ENCODE data around the gene TTC21A. TPM values are rescaled to one million over a fixed set of nuclear protein-coding genes. Genes with fewer than 3 reads are reported as not detected.

TTC21A gene
- total and polyA plus RNA-seq, 11 donors = 0.72 to 4.8 (median 1.9) TPM

GRCh38 chr3:39063143-39063542 lies 44.3 kb upstream of the TTC21A start:
- Histone ChIP-seq H3K4me3 (no peak overlapping the region), H3K27me3 (no peaks in the 10 kb centered on the region), H3K36me3 (peaks cover 0 to 40% (median 32%) of the 10 kb centered on the region in 9 donors), H3K27ac (no peak overlapping the region), H3K4me1 (peaks cover 0 to 9% (median 0%) of the 10 kb centered on the region in 12 donors), H3K9me3 (no peaks in the 10 kb centered on the region)
- no peak for DNase-seq
- intact Hi-C loops (cut with DNase I) = no loop called here
- no peak for TF ChIP-seq POLR2A (IDR thresholded peaks at IDR 0.05)
- TF ChIP-seq CTCF (IDR thresholded peaks at IDR 0.05) = no peak
- 91 to 94% (median 92%) methylated on average over 3 of the region's 3 CpGs for WGBS, 4 donors
- ATAC-seq = no peak

DNA sequence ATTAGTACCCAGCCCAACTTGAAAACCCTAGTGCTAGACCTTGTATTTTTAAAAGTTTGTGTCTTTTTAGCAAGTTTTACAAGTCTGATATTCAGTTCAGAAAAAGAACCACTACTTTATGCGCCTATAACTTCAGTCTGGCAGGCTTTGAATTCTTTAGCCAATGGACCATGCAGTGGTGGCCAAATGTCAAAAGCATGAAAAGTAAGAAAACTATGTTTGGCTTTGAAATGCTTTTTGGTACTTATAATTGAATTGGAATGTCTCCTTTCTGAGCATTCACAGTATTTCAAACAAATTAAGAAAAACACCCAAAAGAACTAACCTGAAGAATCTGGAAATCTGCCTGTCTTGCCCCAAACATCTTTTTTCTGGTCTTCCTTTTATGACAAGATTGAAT lies 42.8 kb upstream of the TTC21A start:
- Histone ChIP-seq H3K9me3 (no peaks in the 10 kb centered on the region), H3K4me1 (peaks cover 0 to 7% (median 0%) of the 10 kb centered on the region in 12 donors), H3K27me3 (no peaks in the 10 kb centered on the region), H3K4me3 (no peak overlapping the region), H3K36me3 (peaks cover 0 to 55% (median 47%) of the 10 kb centered on the region in 9 donors), H3K27ac (no peak overlapping the region)
- ATAC-seq (no peak), DNase-seq (no peak)
- intact Hi-C loops (cut with DNase I) = no loop called here
- TF ChIP-seq CTCF (IDR thresholded peaks at IDR 0.05) (no peak), POLR2A (IDR thresholded peaks at IDR 0.05) (no peak)
- WGBS, 4 donors = 92 to 100% (median 97%) methylated on average over 1 of the region's 1 CpG

DNA sequence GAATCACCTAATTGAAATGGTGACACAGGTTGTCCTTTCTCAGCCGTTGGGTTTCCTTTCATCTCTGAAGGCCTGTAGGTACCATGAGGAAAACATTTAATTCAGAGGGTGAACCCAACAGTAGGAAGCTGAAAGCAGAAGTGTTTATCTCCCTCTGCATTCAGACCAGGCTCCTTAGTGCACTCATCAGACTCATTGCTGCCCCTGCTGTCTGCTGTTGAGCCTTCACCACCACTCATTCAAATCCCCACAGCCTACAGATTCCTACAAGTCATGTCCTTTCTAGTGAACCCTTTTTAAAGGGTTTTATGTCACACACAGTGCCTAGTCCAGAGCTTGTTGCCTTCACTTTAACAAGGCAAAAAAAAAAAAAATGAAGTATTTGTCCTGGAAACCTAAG lies 42.3 kb upstream of the TTC21A start:
- DNase-seq = no peak
- Histone ChIP-seq H3K27me3 (no peaks in the 10 kb centered on the region), H3K4me1 (peaks cover 0 to 7% (median 0%) of the 10 kb centered on the region in 12 donors), H3K27ac (no peak overlapping the region), H3K9me3 (no peaks in the 10 kb centered on the region), H3K36me3 (peaks cover 0 to 61% (median 53%) of the 10 kb centered on the region in 9 donors), H3K4me3 (no peak overlapping the region)
- peak in 2 of 4 donors; percentile 60 to 69 for ATAC-seq
- intact Hi-C loops (cut with DNase I) = no loop called here
- TF ChIP-seq CTCF (IDR thresholded peaks at IDR 0.05) = peak in 7 of 12 donors; percentile 15 to 36 (median 18)
- no peak for TF ChIP-seq POLR2A (IDR thresholded peaks at IDR 0.05)
- WGBS, 4 donors = 23 to 53% (median 26%) methylated on average over 1 of the region's 1 CpG

GRCh38 chr3:39067286-39067685 lies 40.2 kb upstream of the TTC21A start:
- intact Hi-C loops (cut with DNase I) = no loop called here
- Histone ChIP-seq H3K9me3 (no peaks in the 10 kb centered on the region), H3K27ac (no peak overlapping the region), H3K4me3 (no peak overlapping the region), H3K27me3 (no peaks in the 10 kb centered on the region), H3K36me3 (peaks cover 0 to 81% (median 66%) of the 10 kb centered on the region in 9 donors), H3K4me1 (peaks cover 0 to 7% (median 0%) of the 10 kb centered on the region in 12 donors)
- WGBS, 4 donors = 36 to 57% (median 41%) methylated on average over 1 of the region's 1 CpG
- ATAC-seq (no peak), DNase-seq (no peak)
- TF ChIP-seq POLR2A (IDR thresholded peaks at IDR 0.05) = no peak
- TF ChIP-seq CTCF (IDR thresholded peaks at IDR 0.05) = no peak
